HCT116 (cell line): ENCODE measurements around the gene COPS8. TPM values are rescaled to one million over a fixed set of nuclear protein-coding genes. Genes with fewer than 3 reads are reported as not detected.

Source experiments
- ATAC-seq: fragments of 200-7000 bp; cut with Tn5 transposase; 2 replicates; pipeline ENCODE4 v1.9.1; 2020; ENCODE audit warnings: mild to moderate bottlenecking, moderate library complexity
- BruUV-seq: library from RNA; stranded (reverse); fragments of 400-500 nt; replicated peaks from 2 replicates; lab custom pipeline; 2021; lab: Mats Ljungman, UMichigan
- CTCF ChIA-PET: fragments of 300-600 bp; sonication (Branson Sonifier 250); formaldehyde crosslinking; loops from one replicate; lab custom pipeline; 2021; ENCODE audit warnings: antibody characterized with exemption; lab: Charles Lee
- POLR2A ChIA-PET: fragments of 300-600, 350-600 bp; sonication (Branson Sonifier 250); formaldehyde crosslinking; loops from one replicate; lab custom pipeline; 2021; ENCODE audit warnings: antibody characterized with exemption; lab: Charles Lee
- RAD21 ChIA-PET, 2 experiments: fragments of 300-600 bp; sonication (Branson Sonifier 250); formaldehyde crosslinking; loops; one replicate each; lab custom pipeline; 2023; ENCODE audit warnings: low total read pairs in 2 of 2; ENCODE audit not compliant: uncharacterized antibody in 2 of 2, unreplicated experiment in 2 of 2, low non-redundant PET in 1 of 2; lab: Charles Lee
- DNase-seq: peaks from one replicate; pipeline ENCODE4 v3.0.0-alpha.2; 2010; ENCODE audit warnings: low read depth, low spot score
- H2AFZ ChIP-seq: fragments of 200-600 bp; shearing (Covaris generic), sonication (generic); 2 replicates; pipeline ENCODE4 v1.6.1; 2017; ENCODE audit warnings: low read depth, mixed run types, mixed read lengths, antibody characterized with exemption, low read length; ENCODE audit not compliant: poor library complexity, severe bottlenecking
- H3K27ac ChIP-seq: 2 replicates; pipeline ENCODE4 v1.5.1; 2012; ENCODE audit warnings: low read depth, low read length
- H3K27me3 ChIP-seq: fragments of 200-600 bp; sonication (generic); 2 replicates; pipeline ENCODE4 v1.6.1; 2016; ENCODE audit warnings: mixed run types, low read length, mixed read lengths; ENCODE audit not compliant: insufficient read depth
- H3K36me3 ChIP-seq, 2 experiments: fragments of 200-500 bp in 1 of 2; fragments of 200-600 bp in 1 of 2; sonication (Bioruptor generic) in 1 of 2; sonication (generic) in 1 of 2; 2 replicates each; pipeline versions ENCODE4 v1.5.1 to v1.6.1; 2014 to 2016; ENCODE audit warnings: low read length in 2 of 2, inconsistent platforms in 1 of 2, mixed read lengths in 1 of 2, mixed run types in 1 of 2; ENCODE audit not compliant: insufficient read depth in 2 of 2, control insufficient read depth in 1 of 2
- H3K4me1 ChIP-seq, 2 experiments: fragments of 200-600 bp in 1 of 2; sonication (generic) in 1 of 2; 2 replicates each; pipeline versions ENCODE4 v1.5.1 to v1.6.1; 2012 to 2017; ENCODE audit warnings: low read length in 2 of 2, inconsistent platforms in 1 of 2, mild to moderate bottlenecking in 1 of 2, mixed read lengths in 1 of 2, mixed run types in 1 of 2, moderate library complexity in 1 of 2; ENCODE audit not compliant: insufficient read depth in 2 of 2, control insufficient read depth in 1 of 2
- H3K4me2 ChIP-seq: fragments of 200-600 bp; sonication (generic); 2 replicates; pipeline ENCODE4 v1.6.1; 2017; ENCODE audit warnings: mixed run types, low read length, mixed read lengths
- H3K4me3 ChIP-seq, 2 experiments: fragments of 200-600 bp in 1 of 2; sonication (generic) in 1 of 2; replicated peaks in 1 of 2; 2 replicates each; pipeline ENCODE4 v1.5.1; 2011 to 2016; ENCODE audit warnings: low read length in 2 of 2, control low read depth in 1 of 2, low read depth in 1 of 2, mild to moderate bottlenecking in 1 of 2, mixed read lengths in 1 of 2, mixed run types in 1 of 2
- H3K79me2 ChIP-seq: fragments of 200-600 bp; sonication (generic); 2 replicates; pipeline ENCODE4 v1.6.1; 2017; ENCODE audit warnings: mild to moderate bottlenecking, mixed run types, low read length, moderate library complexity, mixed read lengths; ENCODE audit not compliant: insufficient read depth
- H3K9ac ChIP-seq: fragments of 200-600 bp; sonication (generic); 2 replicates; pipeline ENCODE4 v1.6.1; 2016; ENCODE audit warnings: low read length, mixed read lengths
- H3K9me2 ChIP-seq: fragments of 200-600 bp; sonication (generic), shearing (Covaris generic); 2 replicates; pipeline ENCODE4 v1.6.1; 2017; ENCODE audit warnings: mixed run types, mild to moderate bottlenecking, moderate library complexity; ENCODE audit not compliant: insufficient read depth
- H3K9me3 ChIP-seq, 2 experiments: fragments of 200-500 bp in 1 of 2; fragments of 200-600 bp in 1 of 2; sonication (Bioruptor generic) in 1 of 2; sonication (generic) in 1 of 2; 2 replicates each; pipeline ENCODE4 v1.6.1; 2014 to 2017; ENCODE audit warnings: low read length in 2 of 2, mixed read lengths in 2 of 2, inconsistent platforms in 1 of 2, low read depth in 1 of 2, mild to moderate bottlenecking in 1 of 2, mixed run types in 1 of 2, moderate library complexity in 1 of 2; ENCODE audit not compliant: control insufficient read depth in 1 of 2, insufficient read depth in 1 of 2
- H4K20me1 ChIP-seq: fragments of 200-600 bp; sonication (generic), shearing (Covaris generic); 2 replicates; pipeline ENCODE4 v1.6.1; 2017; ENCODE audit warnings: mixed run types, mild to moderate bottlenecking, moderate library complexity; ENCODE audit not compliant: insufficient read depth
- CTCF ChIP-seq, 3 experiments: fragments of 200-600 bp in 1 of 3; sonication (generic) in 1 of 3; IDR thresholded peaks in 2 of 3; conservative IDR thresholded peaks in 1 of 3; 2 replicates each; pipeline ENCODE4 v1.5.1; 2012 to 2017; ENCODE audit warnings: low read depth in 2 of 3, low read length in 2 of 3, antibody characterized with exemption in 1 of 3, borderline replicate concordance in 1 of 3, control low read depth in 1 of 3, mild to moderate bottlenecking in 1 of 3, mixed read lengths in 1 of 3, mixed run types in 1 of 3, moderate library complexity in 1 of 3; ENCODE audit not compliant: insufficient read depth in 1 of 3
- ELF1 ChIP-seq: IDR thresholded peaks from 2 replicates; pipeline ENCODE4 v1.6.1; 2012; ENCODE audit warnings: low read depth, borderline replicate concordance
- FOSL1 ChIP-seq: IDR thresholded peaks from 2 replicates; pipeline ENCODE4 v1.6.1; 2012; ENCODE audit warnings: low read depth
- REST ChIP-seq: IDR thresholded peaks from 2 replicates; pipeline ENCODE4 v1.6.1; 2012; ENCODE audit warnings: low read depth
- SP1 ChIP-seq: IDR thresholded peaks from 2 replicates; pipeline ENCODE4 v1.6.1; 2012; ENCODE audit warnings: low read depth
- SRF ChIP-seq: IDR thresholded peaks from 2 replicates; pipeline ENCODE4 v1.6.1; 2012; ENCODE audit warnings: low read depth
- TCF7L2 ChIP-seq: IDR thresholded peaks from 2 replicates; pipeline ENCODE4 v1.7.0; 2011; ENCODE audit warnings: borderline replicate concordance, inconsistent platforms; ENCODE audit not compliant: insufficient read depth, insufficient read length; ENCODE audit errors: extremely low read depth
- ZFX ChIP-seq: fragments of 450-650 bp; IDR thresholded peaks from 2 replicates; pipeline ENCODE4 v1.6.1; 2017
- ZNF274 ChIP-seq: fragments of 200-500 bp; sonication (Bioruptor generic); IDR thresholded peaks from 2 replicates; pipeline ENCODE4 v1.6.1; 2014; ENCODE audit warnings: mild to moderate bottlenecking, low read depth, low read length, inconsistent platforms
- intact Hi-C: fragments of 100-400 bp; cut with micrococcal nuclease; formaldehyde crosslinking; loops from 2 replicates; pipeline ENCODE4 v1.10.0; 2022
- total RNA-seq: library from RNA; stranded (reverse); gene quantifications from one replicate; pipeline ENCODE4 v1.2.1, GENCODE V29; 2021; ENCODE audit not compliant: unreplicated experiment
- TF ChIP-seq, protein P1 (sequence below): IDR thresholded peaks from 2 replicates; pipeline ENCODE4 v1.6.1; 2012

The COPS8 gene
- total RNA-seq, 1 experiment from 2014 or later: 42.2 TPM

- intact Hi-C loops: no loop called here
- Histone ChIP-seq H2AFZ (no peak overlapping the region), H4K20me1 (no peaks in the 10 kb centered on the region), H3K9me3 (no peaks in the 10 kb centered on the region), H3K79me2 (peaks cover 83% of the 10 kb centered on the region), H3K36me3 (peaks cover 21% of the 10 kb centered on the region in 2 experiments; a peak in 3 of 4 replicates), H3K9me2 (no peaks in the 10 kb centered on the region), H3K9ac (no peak overlapping the region), H3K4me3 (no peak overlapping the region), H3K27me3 (no peaks in the 10 kb centered on the region), H3K4me2 (no peak overlapping the region), H3K27ac (no peak overlapping the region), H3K4me1 (no peaks in the 10 kb centered on the region)
- no peak for ATAC-seq
- TF ChIP-seq REST: no peak
- TF ChIP-seq SRF: no peak
- TF ChIP-seq, protein P1, sequence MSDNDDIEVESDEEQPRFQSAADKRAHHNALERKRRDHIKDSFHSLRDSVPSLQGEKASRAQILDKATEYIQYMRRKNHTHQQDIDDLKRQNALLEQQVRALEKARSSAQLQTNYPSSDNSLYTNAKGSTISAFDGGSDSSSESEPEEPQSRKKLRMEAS: no peak
- TF ChIP-seq ZFX: no peak
- no peak for TF ChIP-seq CTCF (IDR thresholded peaks at IDR 0.05 in 2 of 3, conservative IDR thresholded peaks at IDR 0.05 in 1 of 3; ENCODE audit: borderline replicate concordance in 1 of 3, insufficient read depth in 1 of 3, low read depth in 2 of 3, low read length in 2 of 3)
- TF ChIP-seq TCF7L2: no peak
- TF ChIP-seq SP1: no peak
- TF ChIP-seq ZNF274: no peak
- no peak for TF ChIP-seq FOSL1
- no peak for TF ChIP-seq ELF1
- CTCF ChIA-PET: no interaction called here
- POLR2A ChIA-PET: no interaction called here
- no peak for DNase-seq
- BruUV-seq: no TSS peak
- RAD21 ChIA-PET: no interaction called here
Measured at GRCh38 chr2:237092506-237092905, 6.8 kb downstream of the COPS8 start.
